ENCODE results near the gene TTC6. TPM values are rescaled to one million over a fixed set of nuclear protein-coding genes. Genes with fewer than 3 reads are reported as not detected.

TTC6 gene
- total and polyA plus RNA-seq, 2 of the 4 experiments (the other 2 are of a cell fraction), result under 0.01 to 0.12 TPM

DNA sequence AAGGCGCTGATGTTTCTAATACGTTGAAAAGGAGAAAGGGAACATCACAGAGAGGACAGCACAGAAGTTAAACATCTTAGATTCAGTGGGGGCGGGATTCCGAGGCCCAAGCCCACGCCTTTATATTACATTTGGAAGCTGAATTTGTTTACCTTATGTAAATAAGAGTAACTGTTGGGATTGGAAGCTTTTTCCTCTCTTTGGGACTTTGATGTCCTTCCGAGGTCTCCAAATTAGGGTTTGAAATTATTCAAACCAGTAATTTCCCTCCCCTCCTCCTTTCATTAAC lies 6.8 kb upstream of the TTC6 start:
- no peak overlapping the region for H2BK15ac ChIP-seq (ENCODE audit: low read depth, low read length)
- no peak overlapping the region for H3K4ac ChIP-seq (ENCODE audit: low read depth, low read length)
- no TSS peak for BruUV-seq (replicated peaks)
- no peaks in the 10 kb centered on the region for H3K9me1 ChIP-seq (ENCODE audit: insufficient read depth, low read length)
- no peaks in the 10 kb centered on the region; the same call in 1 of the 2 replicates for H3K4me1 ChIP-seq (ENCODE audit: control insufficient read depth, insufficient read depth, low read length)
- H4K8ac ChIP-seq (ENCODE audit: low read depth in 2 of 2, low read length in 2 of 2), result no peak overlapping the region
- H2BK20ac ChIP-seq (ENCODE audit: low read depth, low read length), result no peak overlapping the region
- no peak overlapping the region for H3K18ac ChIP-seq (ENCODE audit: low read depth, low read length)
- no peak overlapping the region for H2AFZ ChIP-seq (replicated peaks; ENCODE audit: low read length, poor library complexity)
- peaks cover 23% of the 10 kb centered on the region; the same call in 1 of the 2 replicates for H3K9me3 ChIP-seq (ENCODE audit: control insufficient read depth, insufficient read depth, low read length)
- no peak overlapping the region for H4K91ac ChIP-seq (ENCODE audit: insufficient read depth, low read depth, low read length)
- H3K27me3 ChIP-seq (ENCODE audit: control insufficient read depth, insufficient read depth, low read length), result peaks cover 91% of the 10 kb centered on the region
- no peak overlapping the region for H3K4me3 ChIP-seq (ENCODE audit: insufficient read depth, low read depth, low read length)
- in situ Hi-C loops (cut with MboI; ENCODE audit: low sequenced_read_pairs), result loop anchor here (10.0 kb wide), 1 partner anchor 344 kb away; no protein-coding TSS in a partner anchor
- no peak overlapping the region for H3K23ac ChIP-seq (ENCODE audit: low read depth, low read length)
- no peak overlapping the region for H3K9ac ChIP-seq (ENCODE audit: low read depth, low read length)
- H2BK120ac ChIP-seq (ENCODE audit: low read depth, low read length), result no peak overlapping the region
- dilution Hi-C loops (cut with HindIII; ENCODE audit: low sequenced_read_pairs, unreplicated experiment), result no loop called here
- no peak overlapping the region for H4K5ac ChIP-seq (ENCODE audit: low read depth, low read length)
- no peak overlapping the region for H2AK9ac ChIP-seq (replicated peaks; ENCODE audit: low read depth, low read length, poor library complexity)
- intact Hi-C loops (cut with micrococcal nuclease), result no loop called here
- no peak overlapping the region for H3K56ac ChIP-seq (ENCODE audit: extremely low read depth, insufficient read depth, low read length)
- no peak overlapping the region for H3K4me2 ChIP-seq (ENCODE audit: low read depth, low read length)
- DNase-seq, result no peak
- H4K20me1 ChIP-seq (ENCODE audit: insufficient read depth, low read length), result peaks cover 8% of the 10 kb centered on the region; the same call in 1 of the 2 replicates
- POLR2A ChIA-PET (ENCODE audit: unreplicated experiment), result no interaction called here
- CTCF ChIA-PET, result interaction anchor here (0.5 to 0.8 kb wide), 3 partner anchors 24 to 815 kb away, joined by 3 read pairs; no protein-coding TSS in a partner anchor
- no peak overlapping the region for H2AK5ac ChIP-seq (ENCODE audit: low read depth, low read length)
- no peak for ATAC-seq (ENCODE audit: low read depth)
- H3K79me1 ChIP-seq (ENCODE audit: low read depth in 1 of 2, low read length in 2 of 2), result no peaks in the 10 kb centered on the region
- no peak overlapping the region for H3K14ac ChIP-seq (replicated peaks; ENCODE audit: low read depth, low read length)
- H3K27ac ChIP-seq (ENCODE audit: insufficient read depth, low read length), result no peak overlapping the region
- H2BK5ac ChIP-seq (ENCODE audit: low read depth, low read length, poor library complexity, severe bottlenecking), result no peak overlapping the region
- WGBS, 2 experiments (ENCODE audit: extremely low coverage in 2 of 2, insufficient read length in 1 of 2), result 13% methylated on average over 2 of the region's 6 CpGs; no CpG with 5 or more reads in 1 of the 2 experiments
- TF ChIP-seq, protein P1, sequence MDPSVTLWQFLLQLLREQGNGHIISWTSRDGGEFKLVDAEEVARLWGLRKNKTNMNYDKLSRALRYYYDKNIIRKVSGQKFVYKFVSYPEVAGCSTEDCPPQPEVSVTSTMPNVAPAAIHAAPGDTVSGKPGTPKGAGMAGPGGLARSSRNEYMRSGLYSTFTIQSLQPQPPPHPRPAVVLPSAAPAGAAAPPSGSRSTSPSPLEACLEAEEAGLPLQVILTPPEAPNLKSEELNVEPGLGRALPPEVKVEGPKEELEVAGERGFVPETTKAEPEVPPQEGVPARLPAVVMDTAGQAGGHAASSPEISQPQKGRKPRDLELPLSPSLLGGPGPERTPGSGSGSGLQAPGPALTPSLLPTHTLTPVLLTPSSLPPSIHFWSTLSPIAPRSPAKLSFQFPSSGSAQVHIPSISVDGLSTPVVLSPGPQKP (IDR thresholded peaks at IDR 0.05; ENCODE audit: borderline replicate concordance, low read depth, low read length), result no peak
- TF ChIP-seq, protein P2, sequence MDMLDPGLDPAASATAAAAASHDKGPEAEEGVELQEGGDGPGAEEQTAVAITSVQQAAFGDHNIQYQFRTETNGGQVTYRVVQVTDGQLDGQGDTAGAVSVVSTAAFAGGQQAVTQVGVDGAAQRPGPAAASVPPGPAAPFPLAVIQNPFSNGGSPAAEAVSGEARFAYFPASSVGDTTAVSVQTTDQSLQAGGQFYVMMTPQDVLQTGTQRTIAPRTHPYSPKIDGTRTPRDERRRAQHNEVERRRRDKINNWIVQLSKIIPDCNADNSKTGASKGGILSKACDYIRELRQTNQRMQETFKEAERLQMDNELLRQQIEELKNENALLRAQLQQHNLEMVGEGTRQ (IDR thresholded peaks at IDR 0.05; ENCODE audit: low read depth, low read length), result no peak
- no peak for TF ChIP-seq MAFK (IDR thresholded peaks at IDR 0.05; ENCODE audit: low read depth, low read length)
- TF ChIP-seq CHD1 (IDR thresholded peaks at IDR 0.05; ENCODE audit: low read depth, low read length), result no peak
- no peak for TF ChIP-seq NFE2L2 (IDR thresholded peaks at IDR 0.05; ENCODE audit: low read depth, low read length)
- TF ChIP-seq POLR2A (IDR thresholded peaks at IDR 0.05; ENCODE audit: low read depth, low read length), result no peak
- TF ChIP-seq SMC3 (IDR thresholded peaks at IDR 0.05; ENCODE audit: low read depth, low read length), result no peak
- no peak for TF ChIP-seq RAD21 (IDR thresholded peaks at IDR 0.05; ENCODE audit: low read length)
- no peak for TF ChIP-seq RFX5 (IDR thresholded peaks at IDR 0.05; ENCODE audit: low read depth, low read length)
- no peak for TF ChIP-seq MAZ (IDR thresholded peaks at IDR 0.05; ENCODE audit: borderline replicate concordance, low read depth, low read length)
- no peak for TF ChIP-seq BHLHE40 (IDR thresholded peaks at IDR 0.05; ENCODE audit: low read depth, low read length)
- TF ChIP-seq, protein P3, sequence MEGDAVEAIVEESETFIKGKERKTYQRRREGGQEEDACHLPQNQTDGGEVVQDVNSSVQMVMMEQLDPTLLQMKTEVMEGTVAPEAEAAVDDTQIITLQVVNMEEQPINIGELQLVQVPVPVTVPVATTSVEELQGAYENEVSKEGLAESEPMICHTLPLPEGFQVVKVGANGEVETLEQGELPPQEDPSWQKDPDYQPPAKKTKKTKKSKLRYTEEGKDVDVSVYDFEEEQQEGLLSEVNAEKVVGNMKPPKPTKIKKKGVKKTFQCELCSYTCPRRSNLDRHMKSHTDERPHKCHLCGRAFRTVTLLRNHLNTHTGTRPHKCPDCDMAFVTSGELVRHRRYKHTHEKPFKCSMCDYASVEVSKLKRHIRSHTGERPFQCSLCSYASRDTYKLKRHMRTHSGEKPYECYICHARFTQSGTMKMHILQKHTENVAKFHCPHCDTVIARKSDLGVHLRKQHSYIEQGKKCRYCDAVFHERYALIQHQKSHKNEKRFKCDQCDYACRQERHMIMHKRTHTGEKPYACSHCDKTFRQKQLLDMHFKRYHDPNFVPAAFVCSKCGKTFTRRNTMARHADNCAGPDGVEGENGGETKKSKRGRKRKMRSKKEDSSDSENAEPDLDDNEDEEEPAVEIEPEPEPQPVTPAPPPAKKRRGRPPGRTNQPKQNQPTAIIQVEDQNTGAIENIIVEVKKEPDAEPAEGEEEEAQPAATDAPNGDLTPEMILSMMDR (conservative IDR thresholded peaks at IDR 0.05; ENCODE audit: low read depth, low read length), result no peak
- no peak for TF ChIP-seq FOS (IDR thresholded peaks at IDR 0.05; ENCODE audit: low read depth, low read length)
- TF ChIP-seq RCOR1 (IDR thresholded peaks at IDR 0.05; ENCODE audit: insufficient replicate concordance, low read length), result no peak
- TF ChIP-seq MXI1 (IDR thresholded peaks at IDR 0.05; ENCODE audit: borderline replicate concordance, low read depth, low read length), result no peak
- TF ChIP-seq CEBPB (IDR thresholded peaks at IDR 0.05; ENCODE audit: low read depth, low read length), result no peak
- no peaks in the 10 kb centered on the region for H3K36me3 ChIP-seq (ENCODE audit: control insufficient read depth, insufficient read depth, low read length)

All from IMR-90 (cell line).